GM19395 (cell line): ENCODE data around the gene FNDC8.
"Not testable (repeated sequence)": the region's sequence is repeated elsewhere in the genome, so short reads cannot be mapped to it uniquely, and the experiment has no call there.

ENCODE experiments used
- ATAC-seq: cut with Tn5 transposase; IDR thresholded peaks from one replicate; pipeline ENCODE4 v1.9.1; 2021; ENCODE audit warnings: mild to moderate bottlenecking, moderate library complexity; ENCODE audit not compliant: unreplicated experiment

Gene FNDC8

DNA sequence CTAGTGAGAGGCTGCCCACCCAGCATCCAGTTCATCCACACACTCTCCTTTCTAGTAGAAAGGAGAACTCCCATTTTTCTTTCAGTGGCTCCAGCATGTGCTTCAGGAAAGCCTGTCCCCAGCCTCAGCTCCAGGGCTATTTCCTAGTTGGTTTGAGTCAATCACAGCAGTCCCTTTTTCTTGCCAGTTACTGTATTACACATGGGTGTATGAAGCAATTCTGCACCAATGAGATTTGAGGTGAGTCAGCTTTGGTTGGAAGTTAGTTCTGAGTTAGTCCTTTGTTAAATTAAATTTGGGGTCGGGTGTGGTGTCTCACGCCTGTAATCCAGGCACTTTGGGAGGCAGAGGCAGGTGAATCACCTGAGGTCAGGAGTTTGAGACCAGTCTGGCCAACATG is 26.5 kb upstream of the FNDC8 start:
- no peak for ATAC-seq

DNA sequence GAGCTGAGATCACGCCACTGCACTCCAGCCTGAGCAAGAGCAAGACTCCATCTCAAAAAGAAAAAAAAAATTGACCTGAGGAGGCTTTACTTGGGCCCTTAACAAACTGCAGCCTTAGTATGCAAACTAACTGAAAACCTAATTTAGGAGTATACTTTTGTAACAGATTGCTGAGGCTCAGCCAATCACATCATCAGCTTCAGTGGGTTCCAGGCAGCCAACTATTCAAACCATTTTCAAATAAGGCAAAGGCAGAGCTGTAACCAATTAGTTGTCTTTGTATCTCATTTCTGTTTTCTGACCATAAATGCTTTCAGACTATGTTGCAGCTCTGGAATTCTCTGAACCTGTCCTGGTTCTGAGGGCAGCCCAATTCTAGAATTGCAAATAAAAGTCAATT is 25.7 kb upstream of the FNDC8 start:
- no peak for ATAC-seq

DNA sequence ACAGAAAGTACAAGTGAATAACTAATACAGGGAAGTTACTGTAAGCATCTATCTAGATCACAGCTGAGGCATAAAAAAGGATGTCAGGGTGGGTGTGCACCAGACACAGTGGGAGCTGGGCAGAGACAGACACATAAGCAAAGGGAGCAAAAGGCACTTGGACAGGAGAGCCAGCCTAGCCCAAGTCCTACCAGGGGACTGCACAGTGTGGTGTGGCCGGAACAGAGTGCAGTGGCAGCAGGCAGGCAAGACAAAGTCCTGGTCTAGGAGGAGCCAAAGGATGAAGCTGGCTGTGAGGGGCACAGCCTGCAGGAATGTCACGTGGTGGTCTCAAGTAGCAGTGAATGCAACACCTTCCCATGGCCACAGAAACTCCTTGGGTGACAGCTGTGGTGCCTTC is 23.6 kb upstream of the FNDC8 start:
- ATAC-seq: no peak

DNA sequence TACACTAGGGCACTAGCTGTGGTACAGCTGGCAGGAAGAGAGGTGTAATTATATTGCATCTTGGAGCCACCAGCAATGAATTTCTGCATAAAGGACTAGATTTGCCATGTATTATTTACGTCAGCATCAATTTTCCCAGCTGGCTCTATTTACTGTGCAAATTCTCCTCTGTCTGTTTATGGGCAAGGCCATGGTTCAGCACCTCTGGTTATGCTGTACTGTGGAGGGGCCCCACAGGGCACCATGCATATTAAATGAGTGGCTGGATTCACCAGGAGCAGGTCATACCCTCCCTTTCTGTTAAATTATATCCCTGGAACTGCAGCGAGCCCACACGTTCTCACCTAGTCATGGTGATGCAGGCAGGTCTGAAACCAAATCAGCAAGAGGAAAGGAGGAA is 21.5 kb upstream of the FNDC8 start:
- ATAC-seq: no peak

DNA sequence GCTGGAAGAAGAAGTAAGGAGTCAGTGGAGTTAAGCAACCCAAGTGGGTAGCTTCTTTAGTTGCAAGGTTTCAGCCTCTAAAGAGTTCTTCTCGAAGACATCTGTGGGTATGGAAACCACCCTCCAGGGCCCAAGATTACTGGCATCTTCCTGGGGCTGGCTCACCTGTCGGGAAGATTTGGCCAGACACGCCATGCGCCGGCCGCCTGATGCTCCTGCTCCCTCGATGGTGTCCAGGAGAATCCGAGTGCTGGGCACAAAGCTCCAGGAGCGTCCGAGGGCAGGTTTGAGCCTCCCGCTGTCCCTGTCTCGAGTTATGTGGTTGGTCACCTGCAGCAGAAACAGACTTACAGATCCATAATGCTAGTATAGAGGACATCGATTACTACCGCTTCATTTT is 20.4 kb upstream of the FNDC8 start:
- ATAC-seq: no peak

DNA sequence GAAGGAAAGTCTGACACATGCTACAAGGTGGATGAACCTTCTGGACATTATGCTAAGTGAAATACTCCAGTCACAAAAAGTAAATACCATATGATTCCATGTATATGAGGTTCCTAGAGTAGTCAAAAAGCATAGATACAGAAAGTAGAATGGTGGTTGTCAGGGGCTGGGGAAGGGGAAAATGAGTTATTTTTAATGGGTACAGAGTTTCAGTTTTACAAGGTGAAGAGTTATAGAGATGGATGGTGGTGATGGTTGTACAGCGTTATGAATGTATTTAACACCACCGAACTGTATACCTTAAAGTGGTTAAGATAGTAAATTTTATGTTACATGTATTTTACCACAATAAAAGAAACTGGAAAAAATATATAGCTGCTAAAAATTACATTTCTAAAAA is 19.7 kb upstream of the FNDC8 start:
- no peak for ATAC-seq

DNA sequence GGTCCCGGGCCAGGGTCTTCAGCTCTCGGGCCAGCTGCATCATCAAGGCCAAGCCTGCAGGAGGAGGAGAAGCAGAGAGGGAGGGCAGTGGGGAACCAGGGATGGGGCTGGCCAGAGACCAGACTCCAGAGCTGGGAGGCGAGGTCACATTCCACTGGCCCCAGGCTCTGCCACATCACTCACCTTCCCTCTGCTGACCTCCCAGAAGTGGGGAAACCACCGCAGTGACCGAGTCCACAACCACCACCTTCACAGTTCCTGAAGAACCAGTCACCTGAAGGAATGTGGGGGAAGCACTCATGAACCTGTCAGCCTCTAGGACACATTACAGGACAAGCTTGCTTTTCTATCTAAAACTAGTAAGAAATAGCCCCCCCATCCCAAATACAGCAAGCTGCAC is 18.1 kb upstream of the FNDC8 start:
- ATAC-seq: no peak

DNA sequence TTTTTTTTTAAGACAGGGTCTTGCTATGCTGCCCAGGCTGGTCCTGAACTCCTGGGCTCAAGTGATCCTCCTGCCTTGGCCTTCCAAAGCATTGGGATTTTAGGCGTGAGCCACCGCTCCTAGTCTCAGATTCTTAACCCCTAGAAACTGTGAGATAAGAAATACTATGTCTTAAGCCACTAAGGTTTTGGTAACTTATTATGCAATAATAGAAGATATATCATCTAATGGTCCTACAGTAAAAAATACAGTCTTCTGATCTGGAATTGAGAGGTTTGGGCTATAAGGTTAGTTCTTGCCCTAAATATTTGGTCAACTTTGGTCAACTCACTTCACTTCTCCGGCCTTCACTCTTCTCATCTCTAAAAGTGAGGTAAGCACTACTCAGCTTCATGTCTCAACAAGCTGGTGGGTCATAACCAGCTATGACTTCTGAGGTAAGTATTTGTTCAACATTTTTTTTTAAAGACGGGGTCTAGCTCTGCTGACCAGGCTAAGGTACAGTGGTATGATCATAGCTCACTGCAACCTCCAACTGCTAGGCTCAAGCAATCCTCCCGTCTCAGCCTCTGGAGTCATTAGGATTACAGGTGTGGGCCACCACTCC is 16.5 kb upstream of the FNDC8 start:
- ATAC-seq: no peak

DNA sequence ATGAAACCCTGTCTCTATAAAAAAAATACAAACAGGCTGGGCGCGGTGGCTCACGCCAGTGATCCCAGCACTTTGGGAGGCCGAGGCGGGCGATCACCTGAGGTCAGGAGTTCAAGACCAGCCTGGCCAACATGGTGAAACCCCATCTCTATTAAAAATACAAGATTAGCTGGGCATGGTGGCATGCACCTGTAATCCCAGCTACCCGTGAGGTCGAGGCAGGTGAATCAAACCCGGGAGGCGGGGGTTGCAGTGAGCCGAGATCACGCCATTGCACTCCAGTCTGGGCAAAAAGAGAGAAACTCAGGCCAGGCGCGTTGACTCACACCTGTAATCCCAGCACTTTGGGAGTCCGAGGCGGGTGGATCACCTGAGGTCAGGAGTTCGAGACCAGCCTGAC is 10.6 kb upstream of the FNDC8 start:
- not testable (repeated sequence) for ATAC-seq

DNA sequence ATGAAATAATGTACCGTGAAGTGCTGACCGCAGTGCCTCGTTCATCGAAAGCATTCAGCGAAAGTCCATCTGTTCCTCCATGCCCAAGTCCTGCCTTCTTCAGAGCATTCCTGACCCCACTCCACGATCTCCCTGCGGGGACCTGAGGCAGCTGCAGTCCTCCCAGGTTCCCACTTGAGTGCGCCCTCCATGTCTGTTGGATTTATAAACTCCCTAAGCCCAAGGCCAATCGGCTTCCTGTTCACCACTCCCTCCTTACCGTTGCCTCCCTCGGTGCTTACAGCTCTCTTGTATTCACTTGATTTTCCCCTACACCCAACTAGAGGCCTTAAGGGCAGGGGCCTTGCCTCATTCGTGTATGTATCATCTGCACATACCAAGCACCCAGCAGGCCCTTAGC is 4.6 kb upstream of the FNDC8 start:
- no peak for ATAC-seq

DNA sequence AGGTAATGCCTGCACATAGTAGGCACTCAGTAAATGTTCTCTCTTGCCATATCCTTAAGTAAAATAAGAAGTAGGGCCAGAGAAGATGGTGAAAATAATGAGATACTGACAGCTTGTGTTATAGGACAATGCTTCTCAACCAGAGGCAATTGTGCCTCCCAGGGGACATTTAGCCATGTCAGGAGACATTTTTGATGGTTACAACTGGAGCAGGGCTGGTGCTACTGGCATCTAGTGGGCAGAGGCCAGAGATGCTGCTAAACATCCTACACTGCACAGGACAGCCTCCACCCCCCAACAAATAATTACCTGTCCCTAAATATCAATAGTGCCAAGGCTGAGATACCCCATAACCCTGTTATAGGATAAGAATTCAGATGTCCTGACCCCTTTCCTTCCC is 3.4 kb upstream of the FNDC8 start:
- no peak for ATAC-seq

DNA sequence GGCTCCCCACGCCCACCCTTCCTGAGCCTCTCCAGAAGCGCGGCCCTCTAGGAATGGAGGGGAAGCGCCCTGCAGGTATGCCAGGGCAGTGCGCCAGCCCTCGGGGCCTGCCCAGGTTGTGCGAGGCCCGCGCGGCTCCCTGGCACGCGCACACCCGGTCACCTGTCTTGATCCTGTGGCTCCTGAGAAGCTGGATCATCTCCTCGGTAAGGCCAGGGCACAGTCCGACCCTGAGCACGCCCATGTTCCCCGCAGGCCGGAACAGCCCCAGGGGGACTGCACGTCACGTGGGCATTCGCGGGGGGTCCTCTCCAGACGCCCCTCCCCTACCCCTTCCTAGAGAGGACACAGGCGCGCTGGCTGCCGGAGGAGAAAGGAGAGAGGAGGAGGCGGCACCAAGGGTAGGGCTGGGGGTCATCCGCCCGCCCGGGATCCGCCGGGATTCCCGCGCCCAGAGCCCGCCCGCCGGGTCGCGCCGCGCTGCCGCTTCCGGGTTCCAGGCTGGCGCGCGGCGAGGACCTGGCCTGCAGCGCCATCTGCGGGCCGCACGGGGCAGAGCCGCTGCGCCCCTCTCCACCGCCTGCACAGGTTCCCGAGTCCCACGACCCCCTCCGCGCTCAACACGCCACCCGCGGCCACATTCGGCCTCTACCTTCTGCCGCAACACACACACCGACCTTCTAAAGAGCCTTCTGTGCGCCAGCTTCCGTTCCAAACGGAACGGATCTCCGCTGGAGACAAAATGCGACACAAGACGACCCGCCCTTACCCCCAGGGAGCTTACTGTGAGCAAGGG is 1.8 kb upstream of the FNDC8 start, which contains the start of gene RAD51D:
RAD51D (minus strand) TSS at position 491 of the 796 bp plus-strand sequence; CDS start at position 244, 247 bp downstream.
- ATAC-seq: peak; percentile 77

DNA sequence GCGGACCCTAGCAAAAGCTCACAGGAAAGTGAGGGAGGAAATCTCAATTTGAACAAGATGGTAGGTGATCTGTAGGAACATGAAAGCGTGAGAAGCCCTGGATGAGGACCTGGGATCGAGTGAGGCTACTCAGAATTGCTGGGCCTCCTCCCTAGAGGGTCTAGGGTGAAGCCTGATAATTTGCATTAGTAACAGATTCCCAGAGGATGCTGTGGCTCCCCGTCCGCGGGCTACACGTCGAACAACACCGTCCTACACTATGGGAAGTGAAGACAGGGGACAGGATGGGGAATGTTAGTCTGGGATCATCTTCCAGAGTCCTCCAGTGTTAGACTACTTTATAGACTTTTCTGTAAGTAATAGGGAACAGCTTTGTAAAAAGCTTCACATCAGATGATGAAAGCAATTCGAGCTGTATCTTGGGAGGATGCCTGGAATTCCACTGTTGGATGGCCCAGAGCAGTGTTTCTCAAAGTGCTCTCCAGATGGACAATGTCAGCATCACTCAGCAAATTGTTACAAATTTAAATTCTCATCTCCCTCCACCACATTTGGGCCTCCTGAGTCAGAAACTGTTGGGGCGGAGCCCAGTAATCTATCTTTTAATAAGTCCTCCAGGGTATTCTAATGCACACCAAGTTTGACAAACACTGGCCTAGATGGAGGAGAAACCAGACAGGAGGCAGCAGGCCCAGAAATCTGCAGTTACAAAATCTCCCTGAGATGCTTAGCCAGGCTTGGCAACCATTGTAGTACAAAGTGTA is 6.5 kb downstream of the FNDC8 start:
- ATAC-seq: no peak

DNA sequence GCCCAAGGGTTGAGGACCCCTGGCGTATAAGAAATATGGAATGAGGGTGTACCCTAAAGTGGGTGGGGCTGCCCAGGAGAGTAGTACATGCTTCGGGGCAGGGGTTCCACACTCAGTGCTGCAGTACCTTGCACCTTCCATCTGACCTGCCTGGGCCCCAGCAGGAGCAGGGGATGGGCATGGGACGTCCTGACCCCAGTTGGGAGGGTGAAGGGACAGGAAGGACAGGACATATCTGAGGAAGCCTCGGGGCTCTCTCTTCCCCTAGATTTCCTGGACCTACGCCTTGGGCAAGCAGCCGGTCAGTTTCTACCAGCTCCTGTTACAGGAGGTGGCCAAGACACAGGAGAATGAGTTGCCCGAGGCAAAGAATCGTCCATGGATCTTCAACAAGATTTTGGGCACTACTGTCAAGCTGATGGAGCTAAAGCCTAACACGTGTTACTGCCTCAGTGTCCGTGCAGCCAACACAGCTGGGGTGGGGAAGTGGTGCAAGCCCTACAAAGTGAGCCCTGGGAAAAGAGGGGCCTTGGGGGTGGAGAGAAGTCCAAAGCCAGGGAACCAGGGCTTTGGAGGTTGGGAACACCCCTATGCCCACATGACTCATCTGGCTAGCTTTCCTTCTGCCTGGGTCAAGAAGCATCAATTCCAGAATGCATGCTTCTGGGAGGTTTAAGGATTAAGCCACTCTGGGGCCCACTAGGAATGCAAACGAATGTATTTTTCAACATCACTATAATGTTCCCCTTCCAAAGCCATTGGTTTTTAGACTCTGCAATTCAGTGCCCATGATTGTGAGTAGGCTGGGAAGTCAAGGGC is 7.9 kb downstream of the FNDC8 start:
- ATAC-seq: no peak

DNA sequence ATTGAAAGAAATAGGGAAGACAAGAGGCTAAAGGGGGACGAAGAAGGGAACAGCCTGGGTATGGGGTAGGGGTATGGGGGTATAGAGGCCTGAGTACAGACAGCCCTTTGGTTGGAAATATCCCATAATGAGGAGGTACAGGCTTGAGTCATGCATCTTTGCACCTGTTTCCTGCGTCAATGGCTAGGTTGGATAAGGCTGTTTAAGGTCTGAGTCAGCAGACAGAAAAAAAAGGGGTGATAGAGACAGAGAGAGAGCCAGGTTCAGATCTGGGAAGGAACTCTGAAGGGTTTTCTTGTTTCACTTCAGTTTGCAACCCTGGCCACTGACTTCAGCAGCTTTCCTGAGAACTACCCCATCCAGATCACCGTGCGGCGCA is 8.5 kb downstream of the FNDC8 start:
- no peak for ATAC-seq

DNA sequence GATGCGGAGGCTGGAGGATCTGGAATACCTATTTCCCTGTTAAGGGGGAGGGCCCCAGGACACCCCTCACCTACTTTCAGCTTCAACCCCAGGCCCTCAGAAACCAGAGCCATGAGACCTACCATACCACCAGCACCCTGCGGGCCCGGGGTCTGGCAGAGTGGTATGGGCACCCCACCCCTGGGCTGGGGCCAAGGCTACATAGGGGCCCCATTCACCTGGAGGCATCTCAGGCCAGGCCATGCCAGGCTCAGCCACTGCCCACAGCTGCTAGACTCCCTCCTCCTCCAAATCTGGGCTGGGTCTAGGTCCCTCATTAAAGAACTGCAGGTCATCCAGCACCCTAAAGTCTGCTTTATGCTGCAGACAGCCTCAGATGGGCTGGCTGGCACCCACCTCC is 9.0 kb downstream of the FNDC8 start:
- no peak for ATAC-seq

DNA sequence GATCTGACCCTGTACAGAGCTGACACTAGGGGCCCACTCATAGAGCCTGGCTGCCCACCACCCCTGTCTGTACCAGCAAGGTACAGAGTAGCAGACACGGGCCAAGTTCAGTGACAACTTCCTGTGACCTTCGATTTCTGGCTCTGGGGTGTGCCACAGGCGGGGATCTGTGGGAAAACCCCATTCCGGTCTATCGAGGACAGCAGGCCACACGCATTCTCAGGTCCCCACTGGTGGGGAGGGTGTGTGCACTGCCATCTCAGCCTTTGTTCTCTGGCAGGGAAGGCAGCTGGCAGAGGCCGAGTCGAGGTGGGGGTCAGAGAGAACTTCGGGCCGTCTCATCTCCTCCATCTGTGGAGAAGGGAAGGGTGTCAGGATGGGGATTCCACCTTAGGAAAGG is 10.7 kb downstream of the FNDC8 start:
- ATAC-seq: no peak

DNA sequence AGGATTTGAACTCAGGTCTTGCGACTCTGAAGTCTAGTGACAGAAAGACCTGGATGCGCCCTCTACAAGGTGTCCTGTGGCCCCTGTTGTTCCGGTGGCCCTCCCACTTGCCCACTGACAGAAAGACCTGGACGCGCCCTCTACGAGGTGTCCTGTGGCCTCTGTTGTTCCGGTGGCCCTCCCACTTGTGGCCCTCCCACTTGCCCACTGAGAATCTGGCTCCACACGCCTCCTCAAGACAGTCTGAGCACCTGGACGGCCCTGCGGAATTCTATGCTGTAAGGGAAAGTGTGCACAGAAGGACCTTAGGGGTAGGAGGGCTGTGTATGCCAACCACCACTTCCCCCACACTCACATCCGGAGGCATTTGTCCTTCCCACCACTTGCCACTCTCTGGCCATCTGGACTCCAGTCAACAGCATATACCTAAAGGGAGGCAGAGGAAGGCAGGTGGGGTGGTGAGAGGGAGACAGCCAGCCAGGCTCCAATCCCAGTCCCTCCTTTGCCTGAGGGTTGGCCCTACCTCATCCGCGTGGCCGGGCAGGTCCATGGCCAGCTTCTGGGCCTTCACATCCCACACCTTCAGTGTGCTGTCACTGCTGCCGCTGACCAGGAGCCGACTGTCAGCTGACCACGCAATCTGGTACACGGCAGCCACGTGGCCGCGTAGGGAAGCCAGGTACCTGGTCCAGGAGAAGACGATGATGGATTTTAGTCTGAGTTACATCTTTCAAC is 11.6 kb downstream of the FNDC8 start:
- no peak for ATAC-seq

DNA sequence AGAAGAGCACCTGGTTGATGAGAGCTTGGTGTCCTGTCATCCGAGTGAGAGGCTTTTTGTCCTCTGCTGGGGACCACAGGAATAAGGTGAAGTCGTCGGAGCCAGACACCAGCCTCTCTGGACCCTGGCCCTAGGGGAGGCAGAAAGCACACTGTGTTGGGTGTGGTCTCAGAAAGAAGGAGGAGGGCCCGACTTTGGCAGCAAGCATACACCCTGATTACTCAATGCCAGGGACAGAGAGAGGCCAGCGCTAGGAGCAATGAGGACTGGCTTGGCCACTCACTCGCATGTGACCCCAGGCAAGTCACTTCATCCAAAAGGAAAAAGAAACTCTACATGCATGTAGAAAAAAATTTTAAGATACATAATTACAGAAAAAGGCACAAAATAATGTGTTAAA is 13.9 kb downstream of the FNDC8 start:
- no peak for ATAC-seq

DNA sequence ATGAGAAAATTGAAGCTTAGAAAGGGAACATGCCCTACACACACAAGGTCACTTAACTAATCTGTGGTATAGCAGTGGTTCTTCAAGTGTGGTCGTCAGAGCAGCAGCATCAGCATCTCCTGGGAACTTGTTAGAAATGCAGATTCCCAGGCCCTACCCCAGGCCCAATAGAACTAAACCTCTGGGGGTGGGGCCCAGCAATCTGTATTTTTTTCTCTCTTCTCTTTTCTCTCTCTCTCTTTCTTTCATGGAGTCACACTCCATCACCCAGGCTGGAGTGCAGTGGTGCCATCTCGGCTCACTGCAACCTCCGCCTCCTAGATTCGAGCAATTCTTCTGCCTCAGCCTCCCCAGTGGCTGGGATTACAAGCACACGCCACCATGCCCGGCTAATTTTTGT is 16.8 kb downstream of the FNDC8 start:
- ATAC-seq: no peak
